ENCODE results near the gene GYPC. TPM values are rescaled to one million over a fixed set of nuclear protein-coding genes. Genes with fewer than 3 reads are reported as not detected.
"Not testable (repeated sequence)": the region's sequence is repeated elsewhere in the genome, so short reads cannot be mapped to it uniquely, and the experiment has no call there.

Gene GYPC
- total RNA-seq, 1 donor from 2014 or later = 120 TPM

DNA sequence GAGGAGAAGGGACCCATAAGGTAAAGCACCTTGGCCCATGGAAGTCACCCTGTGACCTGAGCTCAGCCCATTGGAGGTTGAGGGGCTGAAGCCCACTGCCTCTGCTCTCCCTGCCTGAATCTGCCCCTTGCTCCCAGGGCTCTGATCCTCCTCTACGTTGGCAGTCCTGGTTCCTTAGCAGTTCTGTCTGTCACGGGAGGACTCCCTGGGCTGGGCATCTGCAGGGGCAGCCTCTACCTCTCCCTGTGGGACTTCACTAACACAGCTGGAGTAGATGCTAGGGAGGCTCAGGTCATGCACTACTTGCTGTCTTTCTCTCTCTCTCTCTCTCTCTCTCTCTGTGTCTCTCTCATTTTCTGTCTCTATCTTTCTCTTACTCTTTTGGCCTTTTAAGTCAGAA is 8.7 kb downstream of the GYPC start:
- intact Hi-C loops (cut with micrococcal nuclease) = loop anchor here (1.0 to 5.0 kb wide), 2 partner anchors 8 to 418 kb away; partner anchors contain the start of gene GYPC

DNA sequence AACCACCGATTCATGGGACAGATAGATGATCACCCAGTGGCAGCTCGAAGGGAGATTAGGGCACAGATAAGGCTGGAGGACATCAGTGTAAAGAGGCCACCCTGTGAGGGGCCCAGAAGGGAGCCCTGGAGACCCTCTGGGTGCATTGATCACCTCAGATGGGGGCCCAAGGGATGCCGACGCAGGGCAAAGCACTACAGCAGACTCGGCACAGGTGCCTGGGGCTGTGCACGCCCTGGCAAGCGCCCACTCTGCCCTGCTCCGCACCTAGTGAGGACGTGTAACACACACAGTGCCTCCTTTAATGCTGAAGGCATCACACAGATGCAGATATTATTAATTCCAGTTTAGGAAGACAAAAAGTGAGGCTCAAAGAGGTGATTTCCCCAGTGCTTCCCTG is 9.5 kb downstream of the GYPC start:
- intact Hi-C loops (cut with micrococcal nuclease) = no loop called here

DNA sequence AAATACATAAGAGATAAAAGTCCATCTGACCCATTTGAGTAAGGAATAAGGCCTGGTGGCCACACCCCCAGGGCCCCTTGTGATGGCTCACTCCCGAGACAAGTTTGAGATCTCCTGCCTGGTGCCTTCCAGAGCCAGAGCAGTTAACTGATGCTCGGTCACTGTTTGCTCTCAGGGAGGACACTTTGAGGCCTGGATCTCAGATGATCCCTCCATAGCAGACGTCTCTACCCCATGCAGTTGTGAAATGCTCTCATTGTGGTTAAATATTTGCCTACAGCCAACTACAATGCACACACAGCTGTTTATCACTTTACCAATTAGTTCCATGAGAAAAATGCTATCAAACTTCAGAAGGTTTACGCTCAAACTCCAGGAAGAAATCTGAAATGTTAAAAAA is 12.3 kb downstream of the GYPC start:
- intact Hi-C loops (cut with micrococcal nuclease) = no loop called here

DNA sequence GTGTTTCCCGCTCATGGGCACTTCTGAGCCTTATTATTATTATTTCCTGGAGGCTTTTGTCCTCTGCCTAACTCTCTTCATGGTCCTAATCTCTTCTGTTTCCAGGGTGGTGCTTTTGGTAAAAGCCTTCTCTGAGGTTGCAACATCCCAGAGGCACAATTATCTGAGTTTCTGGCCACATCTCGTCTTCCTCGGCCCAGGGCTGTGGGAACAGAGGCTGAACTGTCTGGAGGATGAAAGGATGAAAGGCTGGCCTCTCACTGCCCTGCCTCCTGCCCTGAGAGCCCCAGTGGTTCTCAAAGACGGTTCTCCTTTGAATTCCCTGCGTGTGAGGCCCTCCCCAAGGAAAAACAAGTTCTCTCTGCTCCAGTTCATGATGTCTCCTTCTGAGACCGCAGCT is 13.8 kb downstream of the GYPC start:
- intact Hi-C loops (cut with micrococcal nuclease) = no loop called here

DNA sequence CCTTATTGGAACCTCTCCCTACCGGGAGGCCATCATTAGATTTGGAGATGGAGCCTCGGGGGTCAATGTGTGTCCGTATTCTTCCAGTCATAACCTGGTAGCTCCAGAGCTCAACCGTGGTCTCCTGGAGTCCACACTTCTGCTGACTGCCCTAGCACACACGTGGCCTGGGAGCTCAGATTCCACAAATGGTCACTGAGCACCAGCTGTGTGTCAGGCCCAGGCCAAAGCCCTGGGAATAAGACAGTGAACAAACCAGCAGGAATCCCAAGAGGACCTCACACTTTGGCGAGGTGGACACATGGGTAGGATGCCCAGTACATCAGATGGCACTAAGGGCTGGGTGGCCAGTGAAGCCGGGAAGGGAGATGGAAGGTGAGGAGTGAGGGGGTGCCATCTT is 15.5 kb downstream of the GYPC start:
- intact Hi-C loops (cut with micrococcal nuclease) = no loop called here

DNA sequence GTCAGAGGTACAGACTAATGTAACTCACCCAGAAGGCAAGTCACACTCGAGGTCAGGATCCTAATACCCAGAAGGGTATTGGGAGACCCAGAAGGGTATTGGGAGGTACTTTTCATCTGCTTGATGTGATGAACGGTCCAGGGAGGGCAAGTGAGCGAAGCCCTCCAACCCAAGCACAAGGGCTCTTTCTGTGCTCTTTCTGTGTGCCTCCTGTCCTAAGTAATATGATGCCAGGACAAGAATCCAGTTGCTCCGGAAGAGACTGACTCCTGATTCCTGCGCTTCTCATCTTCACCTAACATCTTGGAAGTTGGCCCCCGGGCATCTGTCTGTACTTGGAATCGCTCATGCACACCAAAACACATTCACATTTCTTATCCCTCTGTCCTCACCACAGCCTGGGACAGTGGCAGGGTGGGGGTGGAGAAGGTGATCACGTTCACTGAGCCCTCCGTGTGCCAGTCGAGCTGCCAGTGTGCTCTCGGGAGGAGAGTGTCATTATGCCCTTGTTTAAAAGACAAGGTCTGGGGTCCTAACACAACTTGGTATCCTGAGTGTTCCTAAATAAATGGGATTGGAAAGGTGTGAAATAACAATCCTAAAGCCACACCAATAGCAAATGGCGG is 17.1 kb downstream of the GYPC start:
- intact Hi-C loops (cut with micrococcal nuclease) = no loop called here

DNA sequence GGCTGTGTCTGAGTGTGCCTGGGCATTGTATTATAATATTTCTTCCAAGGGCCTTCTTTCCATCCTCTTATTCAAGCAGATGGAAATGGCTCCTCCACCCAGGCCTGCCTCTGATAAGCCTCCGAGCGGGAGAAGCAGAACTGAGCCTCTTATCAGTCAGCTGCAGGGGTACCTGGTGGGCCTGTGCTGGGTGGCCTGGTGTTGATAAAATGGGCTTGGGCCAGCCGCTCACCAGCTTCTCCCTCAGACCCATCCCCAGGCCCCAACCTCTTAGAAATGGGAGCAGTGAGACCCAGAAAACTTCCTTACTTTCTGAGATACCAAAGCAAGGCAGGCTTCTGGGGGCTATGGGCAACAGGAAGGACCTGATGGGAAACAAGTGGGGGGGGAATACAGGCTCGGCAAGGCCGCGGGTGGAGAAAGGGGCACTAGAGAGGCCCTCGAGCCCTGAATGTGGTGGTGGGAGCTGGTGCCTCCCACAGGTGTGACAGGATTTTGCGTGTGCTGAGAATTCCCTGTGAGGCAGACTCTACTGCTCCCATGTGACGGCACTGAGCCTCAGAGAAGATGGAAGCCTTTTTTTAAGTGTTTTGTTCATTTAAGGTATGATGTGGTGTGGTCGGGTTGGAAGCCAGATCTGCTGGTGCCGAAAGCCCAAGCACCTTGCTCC is 18.3 kb downstream of the GYPC start:
- intact Hi-C loops (cut with micrococcal nuclease) = no loop called here

DNA sequence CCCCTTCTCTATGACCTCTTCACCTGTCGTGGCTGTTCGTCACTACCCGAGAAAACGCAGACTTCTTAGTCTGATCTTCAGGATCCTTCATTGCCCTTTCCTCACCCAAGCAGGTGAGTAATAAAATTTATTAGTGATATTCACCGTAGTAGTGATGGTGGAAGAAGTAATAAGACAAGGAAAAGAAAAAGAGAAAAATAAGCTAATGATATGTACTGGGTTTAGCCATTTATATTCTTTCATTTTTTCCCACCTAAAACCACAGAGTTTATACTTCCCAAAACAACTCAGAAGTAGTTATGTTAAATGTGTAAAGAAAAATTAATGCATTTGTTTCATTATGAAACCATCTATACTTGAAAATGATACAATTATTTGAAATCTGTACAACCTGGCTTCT is 19.7 kb downstream of the GYPC start:
- intact Hi-C loops (cut with micrococcal nuclease) = no loop called here

DNA sequence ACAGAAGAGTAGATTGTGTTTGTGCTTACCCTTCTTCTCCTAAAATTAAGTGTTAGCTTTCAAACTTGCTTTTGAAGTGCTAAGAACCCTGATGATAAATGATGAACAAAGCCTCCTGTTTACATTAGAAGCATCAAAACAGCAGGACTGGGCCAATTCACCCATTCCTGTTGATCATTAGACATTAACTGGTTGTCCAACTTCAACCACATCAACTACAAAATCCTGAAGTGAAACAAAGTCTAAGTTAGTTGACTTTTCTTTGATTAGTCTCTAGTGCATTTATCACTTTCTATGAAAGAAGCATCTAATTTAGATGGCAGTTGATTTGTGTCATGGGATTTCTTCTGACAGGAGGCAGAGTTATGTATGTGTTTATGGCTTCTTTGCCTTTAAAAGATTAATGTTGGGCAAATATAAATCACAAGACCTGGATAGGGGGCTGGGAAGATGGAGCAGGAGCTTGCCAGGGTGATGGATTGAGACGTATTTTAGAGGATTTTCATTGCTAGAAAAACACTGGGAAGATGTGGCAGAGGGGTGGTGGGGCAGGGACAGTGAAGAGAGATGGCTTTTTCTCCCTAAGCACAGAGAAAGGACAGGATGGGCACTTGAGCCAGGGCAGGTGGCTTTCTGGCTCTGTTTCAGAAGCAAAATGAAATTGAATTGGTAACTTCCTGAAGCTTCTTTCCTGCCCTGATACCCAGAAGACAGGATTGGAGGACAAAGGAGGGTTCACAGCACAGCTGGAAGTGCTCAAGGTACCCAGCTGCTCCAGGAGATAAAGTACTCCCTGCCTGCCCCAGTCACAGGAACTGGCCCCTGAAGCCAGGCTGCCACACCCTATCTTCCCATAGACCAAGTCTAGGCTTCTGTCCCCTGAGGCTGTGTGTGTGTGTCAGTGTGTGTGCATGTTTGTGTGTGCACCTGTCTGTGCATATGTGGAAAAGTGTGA is 20.5 kb downstream of the GYPC start:
- intact Hi-C loops (cut with micrococcal nuclease) = no loop called here

DNA sequence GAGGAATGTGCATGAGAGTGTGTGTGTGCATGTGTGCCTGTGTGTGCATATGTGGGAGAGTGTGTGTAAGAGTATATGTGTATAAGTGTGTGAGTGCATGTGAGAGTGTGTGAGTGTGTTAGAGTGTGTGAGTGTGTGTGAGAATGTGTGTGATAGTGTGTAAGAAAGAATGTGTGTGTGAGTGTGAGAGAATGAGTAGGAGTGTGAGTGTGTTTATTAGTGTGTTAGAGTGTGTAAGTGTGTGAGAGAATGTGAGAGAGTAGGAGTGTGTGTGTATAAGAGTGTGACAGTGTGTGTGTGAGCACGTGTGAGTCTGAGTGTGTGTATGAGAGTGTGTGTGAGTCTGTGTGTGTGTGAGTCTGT is 21.2 kb downstream of the GYPC start:
- intact Hi-C loops (cut with micrococcal nuclease) = no loop called here

DNA sequence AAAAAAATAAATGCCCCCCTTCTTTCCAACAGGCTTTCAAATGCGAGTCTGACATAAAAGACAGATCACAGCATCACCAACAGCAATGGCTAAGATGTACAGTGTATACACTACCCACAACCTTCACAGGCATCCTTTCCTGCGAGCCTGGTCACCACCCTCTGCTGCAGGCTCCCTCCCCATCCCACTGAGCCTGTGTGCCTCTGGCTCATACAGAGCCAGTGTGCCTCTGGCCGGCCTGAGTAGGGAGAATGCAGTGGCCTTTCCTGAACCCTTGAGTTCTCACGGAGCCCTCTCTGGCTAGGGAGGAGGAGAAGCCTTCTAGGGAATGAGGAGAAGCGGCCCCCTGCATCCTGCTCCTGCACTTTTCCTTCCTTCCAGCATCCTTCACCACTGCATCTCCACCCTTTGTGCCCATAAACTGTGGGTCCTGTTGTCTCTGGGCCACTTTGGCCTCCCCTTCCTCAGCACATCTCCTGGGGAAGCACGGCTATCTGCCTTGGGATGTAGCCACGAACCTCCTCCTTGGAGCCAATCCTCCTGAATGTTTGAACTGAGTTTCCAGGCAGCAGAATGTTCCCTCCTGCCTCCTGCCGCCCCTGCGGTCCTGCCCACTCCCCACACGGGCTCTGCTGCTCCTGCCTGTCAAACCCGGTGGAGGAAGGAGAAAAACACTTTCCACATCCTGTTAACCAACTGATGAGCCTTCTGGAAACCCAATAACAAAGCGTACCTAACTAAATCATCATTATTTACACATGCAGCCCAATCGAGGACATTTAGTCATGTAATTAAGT is 22.5 kb downstream of the GYPC start:
- intact Hi-C loops (cut with micrococcal nuclease) = no loop called here

DNA sequence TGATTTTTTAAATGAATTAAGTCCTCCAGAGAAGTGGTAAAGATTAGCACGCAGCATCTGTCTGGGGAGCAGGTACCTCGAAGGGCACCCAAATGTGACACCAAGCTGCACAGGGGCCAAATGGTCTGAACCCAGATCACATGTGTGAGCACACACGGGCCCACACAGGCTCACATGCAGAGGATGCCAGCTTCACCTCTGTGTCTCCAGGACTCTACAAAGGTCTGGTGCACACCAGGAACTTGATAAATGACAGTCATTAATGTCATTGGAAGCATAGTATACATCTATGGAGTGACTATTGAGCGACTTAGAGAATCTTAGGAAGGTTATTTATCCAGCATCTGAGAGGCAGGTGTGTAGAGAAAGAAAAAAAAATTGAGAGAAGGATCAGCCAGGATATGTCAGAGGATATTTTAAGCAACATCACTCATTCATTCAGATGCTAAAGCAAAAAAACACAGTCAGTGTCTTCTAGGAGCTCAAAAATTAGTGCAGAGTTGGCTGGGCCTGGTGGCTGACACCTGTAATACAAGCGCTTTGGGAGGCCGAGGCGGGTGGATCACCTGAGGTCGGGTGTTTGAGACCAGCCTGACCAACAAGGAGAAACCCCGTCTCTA is 23.2 kb downstream of the GYPC start:
- intact Hi-C loops (cut with micrococcal nuclease) = no loop called here

DNA sequence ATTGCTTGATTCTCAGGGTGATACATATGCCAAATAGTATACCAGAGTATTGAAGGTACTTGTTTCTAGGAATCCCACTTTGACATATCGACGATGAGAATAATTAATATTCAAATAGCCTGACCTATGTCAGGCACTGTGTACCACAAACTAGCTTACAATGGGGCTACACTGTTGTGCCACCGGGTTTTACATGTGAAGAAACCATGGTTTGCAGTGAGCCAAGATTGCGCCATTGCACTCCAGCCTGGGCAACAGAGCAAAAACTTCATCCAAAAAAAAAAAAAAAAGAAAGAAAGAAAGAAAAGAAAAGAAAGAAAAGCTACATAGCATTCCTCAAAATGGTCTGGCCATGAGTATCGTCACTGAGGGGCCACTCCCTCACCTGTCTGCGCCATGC is 25.5 kb downstream of the GYPC start:
- intact Hi-C loops (cut with micrococcal nuclease) = no loop called here

DNA sequence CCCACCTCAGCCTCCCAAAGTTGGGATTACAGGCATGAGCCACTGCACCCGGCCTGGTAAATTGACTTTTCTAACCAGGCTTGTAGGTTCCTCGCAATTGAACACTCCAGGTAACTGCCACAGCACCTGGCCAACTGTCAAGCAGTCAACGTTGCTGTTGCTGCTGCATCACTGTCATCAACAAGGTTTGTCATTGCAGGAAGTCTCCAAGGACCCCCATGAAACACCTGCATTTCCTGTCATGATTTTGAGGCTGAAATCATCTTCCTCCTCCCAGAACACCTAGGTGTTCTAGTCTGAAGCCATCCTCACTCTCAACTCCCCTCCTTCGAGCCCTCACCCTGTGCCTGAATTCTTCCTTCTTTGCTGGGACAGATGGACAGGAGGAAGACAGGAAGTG is 29.7 kb downstream of the GYPC start:
- intact Hi-C loops (cut with micrococcal nuclease) = no loop called here

DNA sequence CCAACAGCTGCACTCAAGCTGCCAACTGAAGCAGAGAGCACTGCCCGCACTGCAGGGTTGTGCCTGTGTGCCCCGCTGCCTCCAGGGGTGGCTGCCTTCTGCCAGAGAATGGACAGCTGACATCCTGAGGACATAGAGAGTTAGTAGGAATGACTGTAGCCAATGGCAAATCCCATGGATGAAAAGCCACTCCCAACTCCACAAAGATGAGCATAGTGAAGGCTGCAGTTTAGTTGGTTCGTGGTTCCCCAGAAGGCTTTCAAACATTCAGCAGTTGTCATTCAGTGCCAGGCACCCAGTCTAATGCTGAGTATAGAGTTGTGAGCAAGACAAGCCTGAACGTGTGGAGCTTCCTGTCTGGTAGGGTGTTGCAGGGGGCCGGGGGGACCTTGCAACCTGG is 30.3 kb downstream of the GYPC start:
- intact Hi-C loops (cut with micrococcal nuclease) = no loop called here

DNA sequence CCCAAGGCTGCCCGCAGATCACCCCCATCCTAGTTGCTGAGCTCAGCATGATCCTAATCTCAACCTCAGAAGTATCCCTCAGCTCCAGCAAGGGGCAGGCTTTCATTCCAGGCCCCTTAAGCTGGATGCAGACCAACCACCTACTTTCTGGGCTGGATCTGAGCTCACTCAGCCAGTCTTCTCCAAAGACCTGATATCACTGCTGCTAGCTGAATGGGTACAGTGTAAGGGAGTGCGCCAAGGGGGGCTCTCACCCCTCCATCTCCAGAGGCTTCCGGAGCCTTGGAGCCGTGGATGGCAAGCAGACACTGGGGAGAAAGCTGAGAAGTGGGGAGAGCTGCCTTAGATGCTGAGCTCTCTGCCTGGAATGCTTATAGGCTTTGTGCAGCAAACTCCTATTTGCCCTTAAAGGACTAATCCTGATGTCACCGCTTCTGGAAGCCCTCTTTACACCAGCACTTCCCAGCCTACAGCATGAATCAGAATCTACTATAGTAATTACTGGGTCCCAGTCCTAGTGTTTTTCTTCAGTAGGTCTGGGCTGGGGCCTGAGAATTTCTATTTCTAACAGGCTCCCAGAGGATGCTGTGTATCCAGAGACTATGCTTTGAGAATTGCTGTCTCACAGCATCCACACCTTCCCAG is 31.0 kb downstream of the GYPC start:
- intact Hi-C loops (cut with micrococcal nuclease) = no loop called here

DNA sequence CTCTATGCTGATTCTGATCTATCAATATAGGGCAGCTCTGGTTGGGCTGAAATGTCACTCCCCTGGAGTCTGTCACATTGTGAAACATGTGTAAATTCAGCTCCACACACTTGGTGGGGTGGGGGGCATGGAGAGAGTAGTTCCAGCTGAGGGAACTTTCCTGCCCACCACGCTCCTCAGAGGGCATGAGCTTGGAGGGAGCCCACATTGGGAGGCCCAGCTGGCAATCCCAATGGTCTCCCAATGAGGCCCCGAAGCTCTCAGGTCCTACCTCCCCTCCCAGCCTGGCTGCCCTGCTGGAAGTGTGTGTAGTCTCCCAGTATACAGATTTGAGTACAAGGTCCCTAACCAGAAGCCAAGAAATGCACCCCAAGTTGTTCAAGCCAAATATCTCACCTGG is 31.5 kb downstream of the GYPC start:
- intact Hi-C loops (cut with micrococcal nuclease) = no loop called here

DNA sequence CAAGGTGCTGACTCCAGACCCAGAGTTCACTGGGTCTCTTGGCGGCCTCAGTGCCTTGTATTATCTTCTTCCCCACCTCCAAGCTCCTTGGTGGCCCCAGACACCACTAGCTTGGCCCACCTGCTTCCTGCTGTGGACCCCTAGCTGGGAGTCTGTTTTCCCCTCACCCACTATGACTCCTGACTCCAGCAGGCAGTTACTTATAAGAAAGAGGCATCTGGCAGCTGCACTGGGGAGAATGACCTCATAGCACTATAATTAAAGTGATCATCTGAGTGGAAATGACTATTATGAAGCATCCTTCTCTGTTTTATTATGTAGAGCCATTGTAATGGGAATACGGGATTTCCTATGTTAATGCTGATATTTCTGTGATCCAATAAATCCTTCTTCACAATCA is 32.6 kb downstream of the GYPC start:
- intact Hi-C loops (cut with micrococcal nuclease) = not testable (repeated sequence)

DNA sequence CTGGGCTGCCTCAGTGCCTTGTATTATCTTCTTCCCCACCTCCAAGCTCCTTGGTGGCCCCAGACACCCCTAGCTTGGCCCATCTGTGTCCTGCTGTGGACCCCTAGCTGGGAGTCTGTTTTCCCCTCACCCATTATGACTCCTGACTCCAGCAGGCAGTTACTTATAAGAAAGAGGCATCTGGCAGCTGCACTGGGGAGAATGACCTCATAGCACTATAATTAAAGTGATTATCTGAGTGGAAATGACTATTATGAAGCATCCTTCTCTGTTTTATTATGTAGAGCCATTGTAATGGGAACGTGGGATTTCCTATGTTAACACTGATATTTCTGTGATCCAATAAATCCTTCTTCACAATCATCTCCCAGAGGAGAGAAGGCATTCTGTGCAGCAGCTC is 36.3 kb downstream of the GYPC start:
- intact Hi-C loops (cut with micrococcal nuclease) = not testable (repeated sequence)

DNA sequence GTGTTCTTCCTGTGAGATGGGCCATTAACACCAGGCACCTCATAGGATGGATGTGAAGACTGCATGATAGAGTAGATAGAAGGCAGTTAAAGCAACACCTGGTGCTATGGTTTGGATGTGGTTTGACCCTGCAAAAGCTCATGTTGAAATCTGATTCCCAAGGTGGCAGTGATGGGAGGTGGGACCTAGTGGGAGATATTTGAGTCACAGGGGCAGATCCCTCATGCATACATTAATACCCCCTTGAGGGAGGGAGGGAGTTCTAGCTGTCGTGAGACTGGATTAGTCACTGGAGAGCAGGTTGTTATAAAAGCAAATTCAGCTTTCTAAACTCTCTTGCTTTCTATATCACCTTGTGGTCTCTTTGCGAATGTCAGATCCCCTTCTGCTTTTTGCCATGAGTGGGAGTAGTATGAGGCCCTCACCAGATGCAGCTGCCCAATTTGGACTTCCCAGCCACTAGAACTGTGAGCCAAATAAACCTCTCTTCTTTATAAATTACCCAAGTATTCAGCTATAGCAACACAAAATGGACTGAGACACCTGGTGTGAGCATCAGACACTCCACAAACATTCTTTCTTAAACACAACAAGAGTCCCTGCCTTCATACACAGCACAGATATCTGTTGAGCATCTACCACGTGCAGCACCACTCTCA is 37.1 kb downstream of the GYPC start:
- intact Hi-C loops (cut with micrococcal nuclease) = not testable (repeated sequence)

Data from T-helper 1 cell treated with Interleukin-12 subunit alpha and Interleukin-12 subunit beta and Interleukin-4 antibody, amounts not matched to agents 30 ng/mL and 1 ng/mL, for 36 hours (primary cell).